Fibroblast of lung (primary cell): ENCODE data around the gene STAT4.

Source experiments
- CTCF ChIP-seq, 2 donors: IDR thresholded peaks in 1 of 2; conservative IDR thresholded peaks in 1 of 2; 1 replicate in 1 of 2; 2 replicates in 1 of 2; pipeline ENCODE4 v1.5.1; 2011 to 2012; ENCODE audit warnings: low read length in 2 of 2, control low read depth in 1 of 2, inconsistent platforms in 1 of 2, low read depth in 1 of 2, mild to moderate bottlenecking in 1 of 2
- EZH2 ChIP-seq: IDR thresholded peaks from 2 replicates; pipeline ENCODE4 v1.5.1; 2012; ENCODE audit warnings: low read length, control low read depth, mild to moderate bottlenecking; ENCODE audit errors: missing control alignments

GRCh38 chr2:190993292-190993643, 157.5 kb downstream of the STAT4 start:
- TF ChIP-seq EZH2 (no peak), CTCF (conservative IDR thresholded peaks at IDR 0.05 in 1 of 2, IDR thresholded peaks at IDR 0.05 in 1 of 2; ENCODE audit: low read depth in 1 of 2, low read length in 2 of 2) (no peak)
